SK-N-SH (cell line): ENCODE measurements around the gene HES2.

ENCODE experiments used
- SIN3A ChIP-seq: IDR thresholded peaks from 2 replicates; pipeline ENCODE4 v1.6.1; 2012; ENCODE audit warnings: low read depth, mild to moderate bottlenecking, low read length, moderate library complexity, borderline replicate concordance
- SMC3 ChIP-seq: IDR thresholded peaks from 2 replicates; pipeline ENCODE4 v1.6.1; 2012; ENCODE audit warnings: low read depth, low read length, improper control_type of control experiment
- YY1 ChIP-seq: IDR thresholded peaks from 2 replicates; pipeline ENCODE4 v1.4.0; 2012; ENCODE audit warnings: low read depth, mild to moderate bottlenecking
- TF ChIP-seq, protein P1 (sequence below): fragments of 200-600 bp; sonication (generic); IDR thresholded peaks from 2 replicates; pipeline ENCODE4 v1.6.1; 2017; ENCODE audit warnings: antibody characterized with exemption, mild to moderate bottlenecking, moderate library complexity

DNA sequence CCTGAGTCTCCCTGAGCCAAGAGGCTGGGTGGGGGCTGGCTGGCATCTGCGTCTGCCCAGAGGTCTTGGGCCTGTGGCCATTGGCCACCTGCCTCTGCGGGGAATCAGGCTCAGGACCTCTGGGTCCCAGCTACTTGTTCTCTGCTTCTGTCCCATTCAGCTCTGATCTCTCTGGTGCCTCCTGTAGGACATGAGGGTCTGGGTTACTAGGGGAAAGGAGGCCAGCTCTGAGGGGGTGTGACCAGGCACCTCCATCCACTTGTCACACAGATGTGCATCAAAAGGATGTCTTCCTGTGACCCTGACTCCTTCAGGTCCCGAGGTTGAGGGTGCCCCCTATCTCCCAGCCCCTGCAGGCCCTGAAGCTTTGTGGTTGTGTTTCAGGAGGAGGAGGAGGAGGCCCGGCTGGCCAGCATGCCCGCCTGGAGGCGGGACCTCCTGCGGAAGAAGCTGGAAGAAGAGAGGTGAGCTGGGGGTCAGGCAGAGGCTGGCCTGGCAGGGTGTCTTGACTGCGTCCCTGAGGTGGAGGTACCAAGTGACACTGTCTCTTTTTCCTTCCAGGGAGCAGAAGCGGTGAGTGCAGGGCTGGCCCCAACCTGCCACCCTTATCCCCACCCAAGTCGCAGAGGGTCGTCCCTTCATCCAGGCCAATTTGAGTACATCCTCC, 37.2 kb upstream of the HES2 start:
- TF ChIP-seq SMC3 (no peak), YY1 (no peak), SIN3A (no peak)
- TF ChIP-seq, protein P1, sequence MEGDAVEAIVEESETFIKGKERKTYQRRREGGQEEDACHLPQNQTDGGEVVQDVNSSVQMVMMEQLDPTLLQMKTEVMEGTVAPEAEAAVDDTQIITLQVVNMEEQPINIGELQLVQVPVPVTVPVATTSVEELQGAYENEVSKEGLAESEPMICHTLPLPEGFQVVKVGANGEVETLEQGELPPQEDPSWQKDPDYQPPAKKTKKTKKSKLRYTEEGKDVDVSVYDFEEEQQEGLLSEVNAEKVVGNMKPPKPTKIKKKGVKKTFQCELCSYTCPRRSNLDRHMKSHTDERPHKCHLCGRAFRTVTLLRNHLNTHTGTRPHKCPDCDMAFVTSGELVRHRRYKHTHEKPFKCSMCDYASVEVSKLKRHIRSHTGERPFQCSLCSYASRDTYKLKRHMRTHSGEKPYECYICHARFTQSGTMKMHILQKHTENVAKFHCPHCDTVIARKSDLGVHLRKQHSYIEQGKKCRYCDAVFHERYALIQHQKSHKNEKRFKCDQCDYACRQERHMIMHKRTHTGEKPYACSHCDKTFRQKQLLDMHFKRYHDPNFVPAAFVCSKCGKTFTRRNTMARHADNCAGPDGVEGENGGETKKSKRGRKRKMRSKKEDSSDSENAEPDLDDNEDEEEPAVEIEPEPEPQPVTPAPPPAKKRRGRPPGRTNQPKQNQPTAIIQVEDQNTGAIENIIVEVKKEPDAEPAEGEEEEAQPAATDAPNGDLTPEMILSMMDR = no peak
